MCF 10A (cell line): ENCODE data around the gene TTC7B. TPM values are rescaled to one million over a fixed set of nuclear protein-coding genes. Genes with fewer than 3 reads are reported as not detected.
A peak's percentile ranks its signal among the peaks of the same experiment; 100 is the strongest.

Source experiments
- BruUV-seq: library from RNA; stranded (reverse); fragments of 400-500 nt; replicated peaks from 2 replicates; lab custom pipeline; 2021; lab: Mats Ljungman, UMichigan
- CTCF ChIA-PET: fragments of 300-600 bp; sonication (Branson Sonifier 250); formaldehyde crosslinking; extraction: SDS; loops from one replicate; lab custom pipeline; 2021; ENCODE audit warnings: antibody characterized with exemption, inconsistent platforms; lab: Yijun Ruan, JAX
- POLR2A ChIA-PET: fragments of 300-600, 350-650 bp; sonication (Branson Sonifier 250); formaldehyde crosslinking; extraction: SDS; loops from one replicate; lab custom pipeline; 2020; ENCODE audit warnings: antibody characterized with exemption, inconsistent platforms; lab: Yijun Ruan, JAX
- DNase-seq: peaks from one replicate; pipeline ENCODE4 v3.0.0-alpha.2; 2018; ENCODE audit not compliant: unreplicated experiment
- H3K27ac Mint-ChIP-seq: one replicate; pipeline ENCODE4 v1.8.0; 2022; ENCODE audit warnings: mild to moderate bottlenecking, low read depth, mixed read lengths; ENCODE audit not compliant: unreplicated experiment
- H3K27me3 Mint-ChIP-seq: one replicate; pipeline ENCODE4 v1.8.0; 2022; ENCODE audit warnings: mixed read lengths; ENCODE audit not compliant: insufficient read depth, unreplicated experiment
- H3K36me3 Mint-ChIP-seq: one replicate; pipeline ENCODE4 v1.8.0; 2022; ENCODE audit warnings: mild to moderate bottlenecking, moderate library complexity, mixed read lengths; ENCODE audit not compliant: insufficient read depth, unreplicated experiment
- H3K4me1 Mint-ChIP-seq: one replicate; pipeline ENCODE4 v1.8.0; 2022; ENCODE audit warnings: mixed read lengths; ENCODE audit not compliant: insufficient read depth, unreplicated experiment
- H3K4me3 Mint-ChIP-seq: one replicate; pipeline ENCODE4 v1.8.0; 2022; ENCODE audit warnings: mild to moderate bottlenecking, moderate library complexity, mixed read lengths; ENCODE audit not compliant: unreplicated experiment
- H3K9me3 Mint-ChIP-seq: one replicate; pipeline ENCODE4 v1.8.0; 2022; ENCODE audit warnings: mixed read lengths; ENCODE audit not compliant: unreplicated experiment
- CTCF ChIP-seq: fragments of 200-600 bp; IDR thresholded peaks from one replicate; pipeline ENCODE4 v1.8.0; 2022; ENCODE audit warnings: antibody characterized with exemption, mild to moderate bottlenecking; ENCODE audit not compliant: unreplicated experiment
- intact Hi-C: fragments of 100-400 bp; cut with micrococcal nuclease; formaldehyde crosslinking; loops from 2 replicates; pipeline ENCODE4 v1.14.1; 2022
- total RNA-seq: library from RNA; stranded (reverse); gene quantifications from 2 replicates; pipeline ENCODE4 v1.2.3, GENCODE V29; 2022

Gene TTC7B
- total RNA-seq, 1 experiment from 2014 or later: 31.1 TPM

GRCh38 chr14:90523961-90524875 lies 292.0 kb downstream of the TTC7B start:
- no peak for DNase-seq
- no TSS peak for BruUV-seq
- intact Hi-C loops: no loop called here
- Mint-ChIP-seq H3K27ac (no peak overlapping the region), H3K4me3 (no peak overlapping the region), H3K4me1 (peaks cover 10% of the 10 kb centered on the region), H3K9me3 (no peaks in the 10 kb centered on the region), H3K27me3 (peaks cover 12% of the 10 kb centered on the region), H3K36me3 (no peaks in the 10 kb centered on the region)
- CTCF ChIA-PET: no interaction called here
- POLR2A ChIA-PET: interaction anchor here (0.7 kb wide), 1 partner anchor 28 kb away, joined by 3 read pairs; no protein-coding TSS in a partner anchor
- TF ChIP-seq CTCF: no peak

- DNase-seq: no peak
- no TSS peak for BruUV-seq
- intact Hi-C loops: no loop called here
- no peak for TF ChIP-seq CTCF
- H3K27me3 Mint-ChIP-seq: peaks cover 5% of the 10 kb centered on the region
- H3K36me3 Mint-ChIP-seq: no peaks in the 10 kb centered on the region
- ChIA-PET POLR2A (interaction anchor here (0.7 kb wide), 1 partner anchor 28 kb away, joined by 3 read pairs; no protein-coding TSS in a partner anchor), CTCF (interaction anchor here (0.7 kb wide), 2 partner anchors 91 to 203 kb away, joined by 3 read pairs; no protein-coding TSS in a partner anchor)
- no peak overlapping the region for H3K4me3 Mint-ChIP-seq
- H3K27ac Mint-ChIP-seq: no peak overlapping the region
- H3K4me1 Mint-ChIP-seq: peaks cover 10% of the 10 kb centered on the region
- no peaks in the 10 kb centered on the region for H3K9me3 Mint-ChIP-seq
These were observed 292.7 kb downstream of the TTC7B start for GRCh38 chr14:90523544-90523943.

GRCh38 chr14:90522571-90523191 lies 293.5 kb downstream of the TTC7B start:
- TF ChIP-seq CTCF: no peak
- Mint-ChIP-seq H3K36me3 (no peaks in the 10 kb centered on the region), H3K9me3 (no peaks in the 10 kb centered on the region), H3K27ac (no peak overlapping the region), H3K4me3 (no peak overlapping the region), H3K4me1 (peaks cover 10% of the 10 kb centered on the region), H3K27me3 (no peaks in the 10 kb centered on the region)
- ChIA-PET POLR2A (no interaction called here), CTCF (interaction anchor here (0.6 to 1.3 kb wide), 4 partner anchors 92 to 1196 kb away, joined by 3 read pairs; no protein-coding TSS in a partner anchor)
- intact Hi-C loops: no loop called here
- DNase-seq: peak; percentile 13
- no TSS peak for BruUV-seq

- intact Hi-C loops: no loop called here
- ChIA-PET CTCF (interaction anchor here (0.6 to 1.3 kb wide), 3 partner anchors 122 to 1196 kb away, joined by 3 to 4 read pairs (median 3); no protein-coding TSS in a partner anchor), POLR2A (no interaction called here)
- Mint-ChIP-seq H3K27me3 (no peaks in the 10 kb centered on the region), H3K27ac (no peak overlapping the region), H3K4me1 (peaks cover 10% of the 10 kb centered on the region), H3K4me3 (no peak overlapping the region), H3K36me3 (no peaks in the 10 kb centered on the region), H3K9me3 (no peaks in the 10 kb centered on the region)
- DNase-seq: no peak
- TF ChIP-seq CTCF: no peak
- no TSS peak for BruUV-seq
These were observed 294.2 kb downstream of the TTC7B start for GRCh38 chr14:90521930-90522483.
